DND-41 (cell line): ENCODE measurements around the gene CCR9.

ENCODE experiments used
- ATAC-seq: fragments of 200-7000 bp; cut with Tn5 transposase; 3 replicates; pipeline ENCODE4 v1.9.1; 2021; ENCODE audit warnings: low read depth; ENCODE audit not compliant: insufficient read depth
- DNase-seq: peaks from one replicate; pipeline ENCODE4 v3.0.0-alpha.2; 2020
- H2AFZ ChIP-seq: 2 replicates; pipeline ENCODE4 v1.6.0; 2012; ENCODE audit warnings: low read depth, low read length
- H3K27ac ChIP-seq: 2 replicates; pipeline ENCODE4 v1.5.1; 2012; ENCODE audit warnings: low read length, inconsistent platforms
- H3K27me3 ChIP-seq: fragments of 200-600 bp; sonication (generic); 2 replicates; pipeline ENCODE4 v1.6.0; 2012; ENCODE audit warnings: low read length, mild to moderate bottlenecking, inconsistent platforms; ENCODE audit not compliant: insufficient read depth, poor library complexity
- H3K36me3 ChIP-seq: 2 replicates; pipeline ENCODE4 v1.5.1; 2012; ENCODE audit warnings: low read length, inconsistent platforms; ENCODE audit not compliant: insufficient read depth
- H3K4me1 ChIP-seq: 2 replicates; pipeline ENCODE4 v1.5.1; 2012; ENCODE audit warnings: mild to moderate bottlenecking, low read length; ENCODE audit not compliant: insufficient read depth
- H3K4me2 ChIP-seq: 2 replicates; pipeline ENCODE4 v1.6.0; 2012; ENCODE audit warnings: mild to moderate bottlenecking, moderate library complexity, low read length, inconsistent platforms; ENCODE audit not compliant: insufficient read depth
- H3K4me3 ChIP-seq, 2 experiments: fragments of 200-600 bp in 1 of 2; shearing (Covaris generic) in 1 of 2; 2 replicates each; pipeline ENCODE4 v1.5.1; 2012 to 2016; ENCODE audit warnings: inconsistent platforms in 2 of 2, low read length in 2 of 2, mild to moderate bottlenecking in 2 of 2, low read depth in 1 of 2, moderate library complexity in 1 of 2
- H3K79me2 ChIP-seq: 2 replicates; pipeline ENCODE4 v1.6.0; 2012; ENCODE audit warnings: low read length, inconsistent platforms; ENCODE audit not compliant: insufficient read depth
- H3K9ac ChIP-seq: 2 replicates; pipeline ENCODE4 v1.6.0; 2012; ENCODE audit warnings: low read depth, mild to moderate bottlenecking, inconsistent platforms, low read length, moderate library complexity
- H3K9me3 ChIP-seq: 2 replicates; pipeline ENCODE4 v1.5.1; 2012; ENCODE audit warnings: low read length, moderate library complexity, mild to moderate bottlenecking, inconsistent platforms; ENCODE audit not compliant: insufficient read depth, severe bottlenecking
- H4K20me1 ChIP-seq: 2 replicates; pipeline ENCODE4 v1.6.0; 2012; ENCODE audit warnings: low read length; ENCODE audit not compliant: insufficient read depth
- EZH2 ChIP-seq: IDR thresholded peaks from 3 replicates; pipeline ENCODE4 v1.6.1; 2012; ENCODE audit warnings: borderline replicate concordance, low read depth, mild to moderate bottlenecking, moderate library complexity, low read length, inconsistent platforms; ENCODE audit not compliant: severe bottlenecking
- TF ChIP-seq, protein P1 (sequence below): IDR thresholded peaks from 2 replicates; pipeline ENCODE4 v1.5.1; 2012; ENCODE audit warnings: borderline replicate concordance, low read length, moderate library complexity, mild to moderate bottlenecking; ENCODE audit not compliant: poor library complexity, severe bottlenecking; ENCODE audit errors: extremely low read depth

The CCR9 gene

DNA sequence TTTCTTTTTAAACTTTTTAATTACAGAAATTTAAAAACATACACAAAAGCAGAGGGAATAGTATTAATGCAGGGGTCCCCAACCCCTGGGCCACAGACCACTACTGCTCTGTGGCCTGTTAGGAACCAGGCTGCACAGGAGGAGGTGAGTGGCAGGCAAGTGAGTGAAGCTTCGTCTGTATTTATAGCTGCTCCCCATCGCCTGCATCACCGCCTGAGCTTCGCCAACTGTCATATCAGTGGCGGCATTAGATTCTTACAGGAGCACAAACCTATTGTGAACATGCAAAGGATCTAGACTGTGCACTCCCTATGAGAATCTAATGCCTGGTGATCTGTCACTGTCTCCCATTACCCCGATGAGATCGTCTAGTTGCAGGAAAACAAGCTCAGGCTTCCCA lies 22.4 kb downstream of the CCR9 start:
- Histone ChIP-seq H3K27ac (peak overlapping the region; percentile 99), H3K9ac (peak overlapping the region; percentile 89), H3K9me3 (no peaks in the 10 kb centered on the region), H3K27me3 (no peaks in the 10 kb centered on the region), H2AFZ (no peak overlapping the region), H3K4me2 (peak overlapping the region; percentile 89), H3K79me2 (peaks cover 100% of the 10 kb centered on the region), H3K36me3 (peaks cover 100% of the 10 kb centered on the region), H3K4me3 (peak overlapping the region in 1 of 2 experiments; percentile 76; a peak in 3 of 4 replicates), H3K4me1 (peaks cover 92% of the 10 kb centered on the region), H4K20me1 (peaks cover 63% of the 10 kb centered on the region)
- ATAC-seq (peak; percentile 20; the same call in 2 of the 3 replicates), DNase-seq (peak; percentile 61)
- TF ChIP-seq, protein P1, sequence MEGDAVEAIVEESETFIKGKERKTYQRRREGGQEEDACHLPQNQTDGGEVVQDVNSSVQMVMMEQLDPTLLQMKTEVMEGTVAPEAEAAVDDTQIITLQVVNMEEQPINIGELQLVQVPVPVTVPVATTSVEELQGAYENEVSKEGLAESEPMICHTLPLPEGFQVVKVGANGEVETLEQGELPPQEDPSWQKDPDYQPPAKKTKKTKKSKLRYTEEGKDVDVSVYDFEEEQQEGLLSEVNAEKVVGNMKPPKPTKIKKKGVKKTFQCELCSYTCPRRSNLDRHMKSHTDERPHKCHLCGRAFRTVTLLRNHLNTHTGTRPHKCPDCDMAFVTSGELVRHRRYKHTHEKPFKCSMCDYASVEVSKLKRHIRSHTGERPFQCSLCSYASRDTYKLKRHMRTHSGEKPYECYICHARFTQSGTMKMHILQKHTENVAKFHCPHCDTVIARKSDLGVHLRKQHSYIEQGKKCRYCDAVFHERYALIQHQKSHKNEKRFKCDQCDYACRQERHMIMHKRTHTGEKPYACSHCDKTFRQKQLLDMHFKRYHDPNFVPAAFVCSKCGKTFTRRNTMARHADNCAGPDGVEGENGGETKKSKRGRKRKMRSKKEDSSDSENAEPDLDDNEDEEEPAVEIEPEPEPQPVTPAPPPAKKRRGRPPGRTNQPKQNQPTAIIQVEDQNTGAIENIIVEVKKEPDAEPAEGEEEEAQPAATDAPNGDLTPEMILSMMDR = no peak
- no peak for TF ChIP-seq EZH2

DNA sequence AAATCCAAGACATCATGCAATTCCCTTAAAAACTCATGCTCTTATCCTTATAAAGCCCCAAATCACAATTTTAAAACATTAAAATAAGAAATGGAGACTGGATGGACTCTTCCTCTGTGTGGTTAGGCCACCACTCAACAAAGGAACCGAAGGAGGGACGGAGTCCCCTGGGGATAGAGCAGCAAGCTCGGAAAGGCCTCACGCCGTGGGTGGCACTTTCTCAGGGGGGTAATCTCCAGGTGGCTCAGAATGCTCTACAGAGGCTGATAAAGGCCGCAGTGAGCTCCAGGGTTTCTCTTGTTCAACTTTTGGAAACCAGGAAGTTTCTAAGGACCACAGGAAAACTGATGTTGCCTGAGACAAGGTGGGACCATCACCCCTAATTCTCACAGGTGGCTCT lies 23.2 kb downstream of the CCR9 start:
- peak overlapping the region; percentile 89 for H3K9ac ChIP-seq
- H3K36me3 ChIP-seq = peaks cover 100% of the 10 kb centered on the region
- H3K27me3 ChIP-seq = no peaks in the 10 kb centered on the region
- H3K9me3 ChIP-seq = no peaks in the 10 kb centered on the region
- peaks cover 85% of the 10 kb centered on the region for H3K4me1 ChIP-seq
- peak; percentile 81 for DNase-seq
- peak overlapping the region; percentile 89 for H3K4me2 ChIP-seq
- H3K27ac ChIP-seq = peak overlapping the region; percentile 99
- H4K20me1 ChIP-seq = peaks cover 57% of the 10 kb centered on the region
- no peak overlapping the region for H2AFZ ChIP-seq
- TF ChIP-seq EZH2 = no peak
- TF ChIP-seq, protein P1 = no peak
- ATAC-seq = peak; percentile 44
- peak overlapping the region; percentile 68 to 76; a peak in 3 of 4 replicates for H3K4me3 ChIP-seq
- peaks cover 100% of the 10 kb centered on the region for H3K79me2 ChIP-seq

DNA sequence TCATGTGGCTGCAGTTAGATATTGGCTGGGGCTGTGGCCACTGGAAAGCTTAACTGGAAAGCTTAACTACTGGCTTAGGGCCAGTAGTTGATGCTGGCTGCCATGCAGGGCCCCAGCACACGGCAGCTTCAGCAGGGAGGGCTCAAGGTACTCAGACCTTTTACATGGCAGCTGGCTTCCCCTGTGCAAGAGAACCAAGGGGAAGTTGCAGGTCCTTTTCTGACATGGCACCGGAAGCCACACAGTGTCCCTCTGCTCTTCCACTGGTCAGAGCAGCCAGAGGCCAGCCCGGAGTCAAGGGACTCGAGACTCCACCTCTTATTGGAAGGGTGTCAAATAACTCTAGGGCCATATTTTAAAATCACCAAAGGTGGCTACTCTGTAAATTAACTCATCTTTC lies 24.5 kb downstream of the CCR9 start:
- Histone ChIP-seq H3K27me3 (no peaks in the 10 kb centered on the region), H4K20me1 (peaks cover 43% of the 10 kb centered on the region), H3K4me3 (peak overlapping the region; percentile 68 to 76; a peak in 3 of 4 replicates), H3K9me3 (no peaks in the 10 kb centered on the region), H3K36me3 (peaks cover 91% of the 10 kb centered on the region), H3K79me2 (peaks cover 96% of the 10 kb centered on the region), H3K9ac (peak overlapping the region; percentile 89), H3K4me2 (peak overlapping the region; percentile 89), H3K27ac (peak overlapping the region; percentile 99), H2AFZ (no peak overlapping the region), H3K4me1 (peaks cover 73% of the 10 kb centered on the region)
- DNase-seq (peak; percentile 51), ATAC-seq (no peak)
- TF ChIP-seq, protein P1 = no peak
- no peak for TF ChIP-seq EZH2

DNA sequence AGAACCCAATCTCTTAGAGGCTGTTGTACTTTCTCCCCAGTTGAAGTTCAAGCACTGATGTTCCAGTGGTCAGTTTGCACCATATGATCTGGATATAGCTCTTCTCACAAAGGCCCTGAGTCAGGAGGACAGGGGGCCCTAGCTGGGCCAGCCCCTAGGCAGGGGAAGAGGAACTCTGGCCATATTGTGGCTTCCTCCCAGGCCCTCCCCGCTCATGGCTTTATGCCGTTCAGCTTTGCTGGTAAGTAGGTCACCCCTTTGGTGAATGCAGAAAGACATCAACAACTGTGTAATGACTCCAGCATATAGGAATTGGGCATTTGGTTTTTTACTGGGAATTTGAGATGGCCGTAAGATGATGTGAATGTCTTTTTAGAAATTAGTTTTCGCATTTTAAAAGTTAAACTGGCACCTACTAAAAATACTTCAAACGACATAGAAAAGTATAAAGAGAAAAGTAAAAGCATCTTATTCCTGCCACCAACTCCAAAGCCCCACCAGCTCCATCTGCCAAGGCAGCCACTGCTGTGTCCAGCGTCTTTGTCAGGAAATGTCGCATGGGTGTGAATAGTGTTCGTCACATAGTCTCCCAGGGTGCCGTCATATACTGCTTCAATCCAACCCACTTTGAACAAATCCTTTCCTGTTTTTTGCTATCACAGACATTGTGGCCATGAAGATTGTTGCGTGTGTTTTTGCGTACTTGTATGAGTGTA lies 25.3 kb downstream of the CCR9 start:
- no peak overlapping the region for H2AFZ ChIP-seq
- H3K4me2 ChIP-seq = peak overlapping the region; percentile 89
- peak overlapping the region; percentile 99 for H3K27ac ChIP-seq
- DNase-seq = peak; percentile 62
- peak overlapping the region; percentile 89 for H3K9ac ChIP-seq
- H3K4me1 ChIP-seq = peaks cover 73% of the 10 kb centered on the region
- no peak for ATAC-seq
- peak overlapping the region; percentile 68 to 76 for H3K4me3 ChIP-seq
- H3K79me2 ChIP-seq = peaks cover 94% of the 10 kb centered on the region
- peaks cover 35% of the 10 kb centered on the region for H4K20me1 ChIP-seq
- peaks cover 83% of the 10 kb centered on the region for H3K36me3 ChIP-seq
- no peak for TF ChIP-seq EZH2
- TF ChIP-seq, protein P1 = no peak
- H3K27me3 ChIP-seq = no peaks in the 10 kb centered on the region
- H3K9me3 ChIP-seq = no peaks in the 10 kb centered on the region
